ENCODE measurements around the gene MAPKAP1. TPM values are rescaled to one million over a fixed set of nuclear protein-coding genes. Genes with fewer than 3 reads are reported as not detected.

Gene MAPKAP1
- total and polyA plus RNA-seq, 8 donors, result 49.5 to 89.5 (median 56.2) TPM

GRCh38 chr9:125438506-125439433, 268.2 kb downstream of the MAPKAP1 start:
- Histone ChIP-seq H3K9me3 (no peaks in the 10 kb centered on the region), H3K27me3 (no peaks in the 10 kb centered on the region), H3K27ac (no peak overlapping the region), H3K36me3 (peaks cover 0 to 51% of the 10 kb centered on the region in 2 donors), H3K4me1 (no peaks in the 10 kb centered on the region), H3K4me3 (no peak overlapping the region)
- no peak for TF ChIP-seq CTCF (IDR thresholded peaks at IDR 0.05)
- ATAC-seq, result no peak
- intact Hi-C loops (cut with DNase I), result no loop called here
- DNase-seq, result no peak

GRCh38 chr9:125437771-125438221, 269.2 kb downstream of the MAPKAP1 start:
- Histone ChIP-seq H3K4me1 (no peaks in the 10 kb centered on the region), H3K4me3 (no peak overlapping the region), H3K9me3 (no peaks in the 10 kb centered on the region), H3K27ac (no peak overlapping the region), H3K27me3 (no peaks in the 10 kb centered on the region), H3K36me3 (peaks cover 0 to 44% of the 10 kb centered on the region in 2 donors)
- no peak for TF ChIP-seq CTCF (IDR thresholded peaks at IDR 0.05)
- intact Hi-C loops (cut with DNase I), result no loop called here
- no peak for DNase-seq
- ATAC-seq, result no peak

- ATAC-seq (no peak), DNase-seq (no peak)
- no peak for TF ChIP-seq CTCF (IDR thresholded peaks at IDR 0.05)
- H3K27ac ChIP-seq, result no peak overlapping the region
- H3K9me3 ChIP-seq, result no peaks in the 10 kb centered on the region
- no peaks in the 10 kb centered on the region for H3K27me3 ChIP-seq
- H3K4me1 ChIP-seq, result no peaks in the 10 kb centered on the region
- intact Hi-C loops (cut with DNase I), result no loop called here
- H3K36me3 ChIP-seq, result peaks cover 0 to 43% of the 10 kb centered on the region in 2 donors
- no peak overlapping the region for H3K4me3 ChIP-seq
Measured at GRCh38 chr9:125436613-125437443, 270.2 kb downstream of the MAPKAP1 start.

GRCh38 chr9:125435776-125436612, 271.0 kb downstream of the MAPKAP1 start:
- no peak overlapping the region for H3K27ac ChIP-seq
- DNase-seq (no peak), ATAC-seq (no peak)
- peaks cover 0 to 36% of the 10 kb centered on the region in 2 donors for H3K36me3 ChIP-seq
- no peak for TF ChIP-seq CTCF (IDR thresholded peaks at IDR 0.05)
- intact Hi-C loops (cut with DNase I), result no loop called here
- no peaks in the 10 kb centered on the region for H3K9me3 ChIP-seq
- no peaks in the 10 kb centered on the region for H3K4me1 ChIP-seq
- H3K4me3 ChIP-seq, result no peak overlapping the region
- H3K27me3 ChIP-seq, result no peaks in the 10 kb centered on the region
